HG03469 (cell line): ENCODE results near the gene NDUFV3.
A peak's percentile ranks its signal among the peaks of the same experiment; 100 is the strongest.
"Not testable (repeated sequence)": the region's sequence is repeated elsewhere in the genome, so short reads cannot be mapped to it uniquely, and the experiment has no call there.

Experiments
- ATAC-seq: cut with Tn5 transposase; IDR thresholded peaks from one replicate; pipeline ENCODE4 v1.9.1; 2021; ENCODE audit warnings: mild to moderate bottlenecking, moderate library complexity, moderate number of reproducible peaks; ENCODE audit not compliant: unreplicated experiment

Gene NDUFV3

GRCh38 chr21:42892931-42893755 lies at the start of gene NDUFV3:
NDUFV3 (plus strand) TSS chr21:42893309; CDS start chr21:42893334, 25 bp downstream.
- ATAC-seq = peak; percentile 88

GRCh38 chr21:42844411-42845113 lies 48.5 kb upstream of the NDUFV3 start:
- no peak for ATAC-seq

GRCh38 chr21:42845296-42845965 lies 47.7 kb upstream of the NDUFV3 start:
- no peak for ATAC-seq

- no peak for ATAC-seq
Measured at GRCh38 chr21:42846221-42846620, 46.9 kb upstream of the NDUFV3 start.

- ATAC-seq = no peak
Measured at GRCh38 chr21:42847051-42847707, 45.9 kb upstream of the NDUFV3 start.

GRCh38 chr21:42847726-42848125 lies 45.4 kb upstream of the NDUFV3 start:
- ATAC-seq = no peak

GRCh38 chr21:42848144-42848931 lies 44.8 kb upstream of the NDUFV3 start:
- ATAC-seq = not testable (repeated sequence)

- ATAC-seq = no peak
Measured at GRCh38 chr21:42848932-42849758, 44.0 kb upstream of the NDUFV3 start.

GRCh38 chr21:42849759-42850412 lies 43.2 kb upstream of the NDUFV3 start:
- ATAC-seq = no peak

- ATAC-seq = no peak
Measured at GRCh38 chr21:42850463-42850862, 42.6 kb upstream of the NDUFV3 start.

GRCh38 chr21:42850866-42851391 lies 42.2 kb upstream of the NDUFV3 start:
- no peak for ATAC-seq

- no peak for ATAC-seq
Measured at GRCh38 chr21:42851812-42852665, 41.1 kb upstream of the NDUFV3 start.

GRCh38 chr21:42852925-42853570 lies 40.1 kb upstream of the NDUFV3 start:
- ATAC-seq = no peak

GRCh38 chr21:42853621-42854020 lies 39.5 kb upstream of the NDUFV3 start:
- ATAC-seq = no peak

GRCh38 chr21:42854246-42855010 lies 38.7 kb upstream of the NDUFV3 start:
- ATAC-seq = no peak

GRCh38 chr21:42855171-42855936 lies 37.8 kb upstream of the NDUFV3 start:
- no peak for ATAC-seq
